ENCODE data around the gene MTR.

MTR gene

GRCh38 chr1:236785477-236785876 is 9.6 kb upstream of the MTR start:
- Histone ChIP-seq H3K4me1 (ENCODE audit: control insufficient read depth in 1 of 2, insufficient read depth in 2 of 2, low read length in 2 of 2) (no peaks in the 10 kb centered on the region), H3K36me3 (ENCODE audit: control insufficient read depth in 1 of 2, insufficient read depth in 2 of 2, low read length in 2 of 2) (no peaks in the 10 kb centered on the region), H3K9me3 (ENCODE audit: control insufficient read depth in 1 of 2, low read length in 2 of 2) (no peaks in the 10 kb centered on the region), H3K27me3 (ENCODE audit: low read depth, low read length) (no peaks in the 10 kb centered on the region), H3K4me3 (ENCODE audit: low read depth in 1 of 2, low read length in 2 of 2) (no peak overlapping the region), H3K27ac (ENCODE audit: low read length) (no peak overlapping the region)

- no peaks in the 10 kb centered on the region for H3K27me3 ChIP-seq (ENCODE audit: low read depth, low read length)
- H3K36me3 ChIP-seq (ENCODE audit: control insufficient read depth in 1 of 2, insufficient read depth in 2 of 2, low read length in 2 of 2), result no peaks in the 10 kb centered on the region
- no peaks in the 10 kb centered on the region for H3K9me3 ChIP-seq (ENCODE audit: control insufficient read depth in 1 of 2, low read length in 2 of 2)
- no peak overlapping the region for H3K4me3 ChIP-seq (ENCODE audit: low read depth in 1 of 2, low read length in 2 of 2)
- no peaks in the 10 kb centered on the region for H3K4me1 ChIP-seq (ENCODE audit: control insufficient read depth in 1 of 2, insufficient read depth in 2 of 2, low read length in 2 of 2)
- H3K27ac ChIP-seq (ENCODE audit: low read length), result no peak overlapping the region
Measured at GRCh38 chr1:236786453-236786852, 8.6 kb upstream of the MTR start.

DNA sequence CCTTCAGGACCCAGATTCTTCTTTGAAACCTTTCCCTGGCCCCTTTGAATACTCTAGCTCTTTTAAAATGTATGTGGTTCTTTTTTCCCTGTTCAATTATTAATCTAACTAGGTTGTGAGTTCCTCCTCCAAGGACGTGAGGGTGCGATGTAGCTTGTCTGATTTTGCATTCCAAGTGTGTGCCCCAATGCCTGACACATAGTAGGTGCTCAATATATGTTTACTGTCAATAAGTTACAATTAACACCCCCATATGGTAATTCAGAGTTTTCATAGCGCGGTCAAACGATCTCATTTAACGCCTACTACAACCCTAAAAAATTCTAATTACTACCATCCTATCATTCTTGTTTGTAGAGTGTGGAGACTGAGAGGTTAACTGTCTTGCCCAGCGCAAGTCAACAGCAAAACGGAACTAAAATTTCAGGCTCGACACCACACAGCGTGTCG is 482 bp upstream of the MTR start:
- H3K4me1 ChIP-seq (ENCODE audit: control insufficient read depth in 1 of 2, insufficient read depth in 2 of 2, low read length in 2 of 2), result peaks cover 11 to 29% of the 10 kb centered on the region in 2 donors
- H3K36me3 ChIP-seq (ENCODE audit: control insufficient read depth in 1 of 2, insufficient read depth in 2 of 2, low read length in 2 of 2), result peaks cover 0 to 4% of the 10 kb centered on the region in 2 donors
- no peaks in the 10 kb centered on the region for H3K27me3 ChIP-seq (ENCODE audit: low read depth, low read length)
- peak overlapping the region; percentile 47 for H3K27ac ChIP-seq (ENCODE audit: low read length)
- H3K9me3 ChIP-seq (ENCODE audit: control insufficient read depth in 1 of 2, low read length in 2 of 2), result no peaks in the 10 kb centered on the region
- H3K4me3 ChIP-seq (ENCODE audit: low read depth in 1 of 2, low read length in 2 of 2), result peak overlapping the region; percentile 98 to 99

DNA sequence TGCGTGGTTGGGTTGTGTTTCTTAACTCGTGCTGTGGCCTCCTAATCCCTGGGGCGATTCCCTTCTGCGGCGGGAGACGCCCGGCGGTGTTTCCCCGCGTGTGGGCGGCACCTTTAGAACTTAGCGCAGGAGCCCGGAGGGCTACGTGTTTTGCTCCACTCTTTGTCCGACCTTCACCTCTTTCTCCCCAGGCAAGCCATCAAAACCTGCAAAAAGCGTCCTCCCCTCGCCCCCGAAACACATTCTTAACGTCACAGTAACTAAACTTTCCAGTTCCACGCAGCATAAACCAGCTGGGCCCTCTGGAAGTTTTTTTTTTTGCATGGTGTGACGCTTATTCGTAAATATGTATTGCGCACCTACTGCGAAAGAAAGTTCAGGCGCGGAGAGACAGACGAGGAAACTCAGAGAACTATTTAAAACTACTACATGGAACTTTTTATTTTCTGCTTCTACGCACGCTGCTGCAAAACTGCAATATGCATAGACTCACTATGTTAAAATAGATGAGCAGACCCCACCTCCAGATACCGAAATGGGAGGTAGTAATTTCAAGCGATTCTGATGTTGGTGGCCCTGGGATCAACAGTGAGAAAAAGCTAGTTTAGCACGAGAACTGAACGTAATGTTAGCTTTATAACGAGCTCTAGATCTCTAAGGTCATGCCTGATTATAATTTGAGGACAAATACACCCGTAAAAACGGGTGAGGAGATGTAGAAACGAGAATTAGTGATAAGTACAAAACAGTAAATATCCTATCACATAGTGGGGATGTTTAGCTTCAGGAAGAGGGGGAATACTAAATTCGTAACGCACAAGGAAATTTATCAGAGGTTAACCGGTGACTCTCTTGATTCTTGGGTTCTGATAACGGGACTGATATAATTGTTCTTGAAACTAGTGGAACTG is 920 bp downstream of the MTR start:
- Histone ChIP-seq H3K4me3 (ENCODE audit: low read depth in 1 of 2, low read length in 2 of 2) (peak overlapping the region; percentile 98 to 99), H3K4me1 (ENCODE audit: control insufficient read depth in 1 of 2, insufficient read depth in 2 of 2, low read length in 2 of 2) (peaks cover 11 to 29% of the 10 kb centered on the region in 2 donors), H3K27ac (ENCODE audit: low read length) (peak overlapping the region; percentile 86), H3K36me3 (ENCODE audit: control insufficient read depth in 1 of 2, insufficient read depth in 2 of 2, low read length in 2 of 2) (peaks cover 0 to 4% of the 10 kb centered on the region in 2 donors), H3K9me3 (ENCODE audit: control insufficient read depth in 1 of 2, low read length in 2 of 2) (no peaks in the 10 kb centered on the region), H3K27me3 (ENCODE audit: low read depth, low read length) (no peaks in the 10 kb centered on the region)

DNA sequence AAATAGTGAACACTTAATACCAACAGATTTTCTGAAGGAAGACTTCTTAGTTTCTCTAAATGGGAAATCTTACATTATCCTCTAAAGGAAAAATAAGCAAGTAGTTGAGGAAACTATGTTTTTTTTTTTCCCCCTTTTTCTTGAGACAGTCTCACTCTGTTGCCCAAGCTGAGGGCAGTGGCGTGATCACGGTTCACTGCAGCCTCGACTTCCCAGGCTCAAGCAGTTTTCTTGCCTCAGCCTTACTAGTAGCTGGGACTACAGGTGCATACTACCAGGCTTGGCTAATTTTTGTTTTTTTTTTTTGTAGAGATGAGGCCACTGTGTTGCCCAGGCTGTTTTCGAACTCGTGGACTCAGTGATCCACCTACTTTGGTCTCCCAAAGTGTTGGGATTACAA is 3.9 kb downstream of the MTR start:
- peaks cover 11 to 38% of the 10 kb centered on the region in 2 donors for H3K4me1 ChIP-seq (ENCODE audit: control insufficient read depth in 1 of 2, insufficient read depth in 2 of 2, low read length in 2 of 2)
- no peak overlapping the region for H3K4me3 ChIP-seq (ENCODE audit: low read depth in 1 of 2, low read length in 2 of 2)
- H3K9me3 ChIP-seq (ENCODE audit: control insufficient read depth in 1 of 2, low read length in 2 of 2), result no peaks in the 10 kb centered on the region
- H3K36me3 ChIP-seq (ENCODE audit: control insufficient read depth in 1 of 2, insufficient read depth in 2 of 2, low read length in 2 of 2), result peaks cover 4 to 8% of the 10 kb centered on the region in 2 donors
- no peaks in the 10 kb centered on the region for H3K27me3 ChIP-seq (ENCODE audit: low read depth, low read length)
- H3K27ac ChIP-seq (ENCODE audit: low read length), result no peak overlapping the region

DNA sequence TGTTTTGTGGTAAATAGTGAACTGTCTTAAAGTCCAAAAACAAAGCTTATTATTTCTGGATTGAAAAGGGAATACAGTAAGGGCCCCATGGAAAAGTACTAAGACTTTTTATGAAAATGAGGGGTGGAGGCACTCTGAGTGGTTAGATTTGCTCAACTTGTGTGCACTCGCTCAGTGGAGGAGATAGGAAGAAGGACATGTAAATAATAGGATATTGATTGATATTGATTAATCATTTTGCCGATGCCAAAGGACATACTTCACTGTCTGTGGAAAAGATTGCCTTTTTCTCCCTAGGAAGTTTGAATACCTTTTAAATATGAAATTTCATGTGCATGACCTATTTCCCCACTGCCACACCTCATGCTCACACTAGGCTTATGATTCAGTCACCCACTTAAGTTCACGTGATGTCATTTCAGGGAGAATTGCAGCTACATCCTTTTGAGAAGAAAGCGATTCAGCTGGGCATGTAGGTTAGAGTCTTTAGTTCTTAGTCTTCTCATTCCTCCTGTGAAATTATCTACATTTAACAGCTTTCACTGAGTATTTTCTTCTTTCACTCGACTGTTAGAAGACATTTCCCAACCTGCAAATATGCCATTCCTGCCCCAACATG is 5.0 kb downstream of the MTR start:
- H3K27ac ChIP-seq (ENCODE audit: low read length), result no peak overlapping the region
- H3K4me3 ChIP-seq (ENCODE audit: low read depth in 1 of 2, low read length in 2 of 2), result no peak overlapping the region
- no peaks in the 10 kb centered on the region for H3K27me3 ChIP-seq (ENCODE audit: low read depth, low read length)
- peaks cover 11 to 33% of the 10 kb centered on the region in 2 donors for H3K4me1 ChIP-seq (ENCODE audit: control insufficient read depth in 1 of 2, insufficient read depth in 2 of 2, low read length in 2 of 2)
- no peaks in the 10 kb centered on the region for H3K9me3 ChIP-seq (ENCODE audit: control insufficient read depth in 1 of 2, low read length in 2 of 2)
- H3K36me3 ChIP-seq (ENCODE audit: control insufficient read depth in 1 of 2, insufficient read depth in 2 of 2, low read length in 2 of 2), result peaks cover 5 to 11% of the 10 kb centered on the region in 2 donors

DNA sequence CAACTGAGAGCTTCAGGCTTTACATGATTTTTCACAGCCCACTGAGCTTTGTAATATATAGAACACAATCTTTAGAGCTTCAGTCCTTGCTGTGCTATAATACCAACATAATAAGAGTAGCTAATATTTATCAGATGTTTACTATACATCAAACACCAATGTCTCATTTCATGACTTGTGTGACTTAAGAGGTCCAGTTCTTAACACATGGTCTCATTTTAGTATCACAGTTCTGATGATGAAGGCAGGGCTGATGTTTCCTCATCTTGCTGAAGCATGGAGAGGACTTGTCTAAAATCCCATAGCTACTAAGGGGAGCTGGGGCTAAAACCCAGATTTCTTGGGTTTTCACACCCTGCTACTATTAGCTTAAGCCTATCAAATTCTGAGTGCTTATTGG is 5.5 kb downstream of the MTR start:
- Histone ChIP-seq H3K27ac (ENCODE audit: low read length) (no peak overlapping the region), H3K4me1 (ENCODE audit: control insufficient read depth in 1 of 2, insufficient read depth in 2 of 2, low read length in 2 of 2) (peaks cover 11 to 33% of the 10 kb centered on the region in 2 donors), H3K27me3 (ENCODE audit: low read depth, low read length) (no peaks in the 10 kb centered on the region)

GRCh38 chr1:236802264-236802663 is 7.2 kb downstream of the MTR start:
- Histone ChIP-seq H3K9me3 (ENCODE audit: control insufficient read depth in 1 of 2, low read length in 2 of 2) (no peaks in the 10 kb centered on the region), H3K36me3 (ENCODE audit: control insufficient read depth in 1 of 2, insufficient read depth in 2 of 2, low read length in 2 of 2) (peaks cover 5 to 7% of the 10 kb centered on the region in 2 donors), H3K27me3 (ENCODE audit: low read depth, low read length) (no peaks in the 10 kb centered on the region), H3K4me3 (ENCODE audit: low read depth in 1 of 2, low read length in 2 of 2) (no peak overlapping the region), H3K4me1 (ENCODE audit: control insufficient read depth in 1 of 2, insufficient read depth in 2 of 2, low read length in 2 of 2) (peaks cover 6 to 28% of the 10 kb centered on the region in 2 donors), H3K27ac (ENCODE audit: low read length) (no peak overlapping the region)

More for the DNA sequence above, 5.5 kb downstream of the MTR start:
- peaks cover 5 to 7% of the 10 kb centered on the region in 2 donors for H3K36me3 ChIP-seq (ENCODE audit: control insufficient read depth in 1 of 2, insufficient read depth in 2 of 2, low read length in 2 of 2)
- H3K4me3 ChIP-seq (ENCODE audit: low read depth in 1 of 2, low read length in 2 of 2), result no peak overlapping the region
- no peaks in the 10 kb centered on the region for H3K9me3 ChIP-seq (ENCODE audit: control insufficient read depth in 1 of 2, low read length in 2 of 2)

- Histone ChIP-seq H3K27me3 (ENCODE audit: low read depth, low read length) (no peaks in the 10 kb centered on the region), H3K36me3 (ENCODE audit: control insufficient read depth in 1 of 2, insufficient read depth in 2 of 2, low read length in 2 of 2) (peaks cover 17 to 39% of the 10 kb centered on the region in 2 donors), H3K4me3 (ENCODE audit: low read depth in 1 of 2, low read length in 2 of 2) (no peak overlapping the region), H3K9me3 (ENCODE audit: control insufficient read depth in 1 of 2, low read length in 2 of 2) (no peaks in the 10 kb centered on the region), H3K27ac (ENCODE audit: low read length) (no peak overlapping the region), H3K4me1 (ENCODE audit: control insufficient read depth in 1 of 2, insufficient read depth in 2 of 2, low read length in 2 of 2) (peaks cover 0 to 12% of the 10 kb centered on the region in 2 donors)
Measured at GRCh38 chr1:236806634-236807033, 11.5 kb downstream of the MTR start.

DNA sequence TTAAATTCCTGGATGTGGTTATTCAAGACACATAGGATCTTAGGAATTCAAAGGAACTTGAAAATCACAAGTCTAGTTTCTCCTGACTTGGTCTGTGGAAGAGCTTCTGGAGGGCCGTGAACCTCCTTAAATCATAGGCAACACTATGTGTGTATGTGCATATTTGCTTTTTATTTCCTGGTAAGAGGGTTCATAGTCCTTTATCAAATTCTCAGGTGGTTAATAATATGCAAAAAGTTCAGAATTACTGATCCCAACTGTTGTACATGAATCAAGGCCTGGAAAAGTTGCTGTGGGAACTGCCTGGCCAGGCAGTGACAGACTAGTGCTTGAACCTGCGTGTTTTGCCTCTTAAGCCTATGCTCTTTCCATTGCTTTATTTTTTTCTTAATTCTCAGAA is 12.9 kb downstream of the MTR start:
- Histone ChIP-seq H3K27me3 (ENCODE audit: low read depth, low read length) (no peaks in the 10 kb centered on the region), H3K36me3 (ENCODE audit: control insufficient read depth in 1 of 2, insufficient read depth in 2 of 2, low read length in 2 of 2) (peaks cover 28 to 51% of the 10 kb centered on the region in 2 donors), H3K4me3 (ENCODE audit: low read depth in 1 of 2, low read length in 2 of 2) (no peak overlapping the region), H3K9me3 (ENCODE audit: control insufficient read depth in 1 of 2, low read length in 2 of 2) (no peaks in the 10 kb centered on the region), H3K27ac (ENCODE audit: low read length) (no peak overlapping the region), H3K4me1 (ENCODE audit: control insufficient read depth in 1 of 2, insufficient read depth in 2 of 2, low read length in 2 of 2) (peaks cover 0 to 11% of the 10 kb centered on the region in 2 donors)

GRCh38 chr1:236808564-236809130 is 13.6 kb downstream of the MTR start:
- Histone ChIP-seq H3K4me3 (ENCODE audit: low read depth in 1 of 2, low read length in 2 of 2) (no peak overlapping the region), H3K4me1 (ENCODE audit: control insufficient read depth in 1 of 2, insufficient read depth in 2 of 2, low read length in 2 of 2) (peaks cover 0 to 4% of the 10 kb centered on the region in 2 donors), H3K9me3 (ENCODE audit: control insufficient read depth in 1 of 2, low read length in 2 of 2) (no peaks in the 10 kb centered on the region), H3K27me3 (ENCODE audit: low read depth, low read length) (no peaks in the 10 kb centered on the region), H3K27ac (ENCODE audit: low read length) (no peak overlapping the region), H3K36me3 (ENCODE audit: control insufficient read depth in 1 of 2, insufficient read depth in 2 of 2, low read length in 2 of 2) (peaks cover 34 to 57% of the 10 kb centered on the region in 2 donors)

Measured in muscle layer of duodenum (tissue), 2 donors.